Vagina (tissue), 2 donors: ENCODE results near the gene N4BP3. TPM values are rescaled to one million over a fixed set of nuclear protein-coding genes. Genes with fewer than 3 reads are reported as not detected.

Experiments
- DNase-seq, 2 donors: peaks; one replicate each; pipeline ENCODE4 v3.0.0-alpha.2; 2017; ENCODE audit errors: extremely low spot score in 2 of 2
- H3K27ac ChIP-seq: fragments of 200-600 bp; sonication (generic); one replicate; pipeline ENCODE4 v1.5.1; 2019
- H3K27me3 ChIP-seq: fragments of 200-600 bp; sonication (generic); one replicate; pipeline ENCODE4 v1.5.1; 2019
- H3K36me3 ChIP-seq, 2 donors: fragments of 200-600 bp; sonication (generic); one replicate each; pipeline ENCODE4 v1.5.1; 2017 to 2019
- H3K4me1 ChIP-seq: fragments of 200-600 bp; sonication (generic); one replicate; pipeline ENCODE4 v1.5.1; 2019
- H3K4me3 ChIP-seq, 2 donors: fragments of 200-600 bp; sonication (generic); 1 replicate in 1 of 2; 2 replicates in 1 of 2; pipeline ENCODE4 v1.5.1; 2016 to 2019
- H3K9me3 ChIP-seq: fragments of 200-600 bp; sonication (generic); one replicate; pipeline ENCODE4 v1.5.1; 2019
- POLR2A ChIP-seq, 2 donors: fragments of 450-650 bp; IDR thresholded peaks; one replicate each; pipeline ENCODE4 v1.6.1; 2017; ENCODE audit warnings: antibody characterized with exemption in 2 of 2, mild to moderate bottlenecking in 2 of 2, moderate library complexity in 2 of 2
- POLR2AphosphoS5 ChIP-seq, 2 donors: sonication (generic); formaldehyde crosslinking; IDR thresholded peaks; one replicate each; pipeline ENCODE4 v1.9.0; 2017; ENCODE audit warnings: antibody characterized with exemption in 2 of 2, mild to moderate bottlenecking in 2 of 2, low read depth in 1 of 2; ENCODE audit not compliant: insufficient read depth in 1 of 2
- intact Hi-C: fragments of 100-400 bp; cut with DNase I; formaldehyde crosslinking; loops from one replicate; pipeline ENCODE4 v1.15.1; 2023
- total RNA-seq: library from RNA; depleted of rRNA; stranded (reverse); fragments of >200 nt; gene quantifications from one replicate; pipeline ENCODE4 v1.2.3, GENCODE V29; 2016
- TF ChIP-seq, protein P1 (sequence below), 3 experiments: fragments of 450-650 bp in 2 of 3; fragments of 200-600 bp in 1 of 3; sonication (generic) in 1 of 3; IDR thresholded peaks; one replicate each; pipeline ENCODE4 v1.5.1; 2017 to 2019; ENCODE audit warnings: antibody characterized with exemption in 3 of 3, mild to moderate bottlenecking in 2 of 3, moderate library complexity in 2 of 3

Gene N4BP3
- total RNA-seq, 1 donor from 2014 or later, result 4.9 TPM

DNA sequence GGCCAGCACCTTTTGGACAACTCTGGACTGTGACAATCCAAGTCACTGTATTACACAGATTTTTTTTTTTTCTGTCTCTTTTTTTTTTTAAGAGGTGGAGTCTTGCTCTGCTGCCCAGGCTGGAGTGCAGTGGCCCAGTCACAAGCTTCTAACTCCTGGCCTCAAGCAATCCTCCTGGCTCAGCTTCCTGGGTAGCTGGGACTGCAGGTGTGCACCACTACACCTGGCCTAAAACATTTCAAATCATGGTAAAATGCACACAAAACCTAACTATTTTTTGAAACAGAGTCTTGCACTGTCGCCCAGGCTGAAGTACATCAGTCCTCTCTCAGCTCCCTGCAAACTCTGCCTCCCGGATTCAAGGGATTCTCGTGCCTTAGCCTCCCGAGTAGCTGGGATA is 7.2 kb upstream of the N4BP3 start:
- Histone ChIP-seq H3K27me3 (no peaks in the 10 kb centered on the region), H3K36me3 (no peaks in the 10 kb centered on the region), H3K4me1 (peaks cover 6% of the 10 kb centered on the region), H3K27ac (no peak overlapping the region), H3K9me3 (no peaks in the 10 kb centered on the region), H3K4me3 (no peak overlapping the region)
- DNase-seq, result no peak
- intact Hi-C loops, result no loop called here
- TF ChIP-seq, protein P1, sequence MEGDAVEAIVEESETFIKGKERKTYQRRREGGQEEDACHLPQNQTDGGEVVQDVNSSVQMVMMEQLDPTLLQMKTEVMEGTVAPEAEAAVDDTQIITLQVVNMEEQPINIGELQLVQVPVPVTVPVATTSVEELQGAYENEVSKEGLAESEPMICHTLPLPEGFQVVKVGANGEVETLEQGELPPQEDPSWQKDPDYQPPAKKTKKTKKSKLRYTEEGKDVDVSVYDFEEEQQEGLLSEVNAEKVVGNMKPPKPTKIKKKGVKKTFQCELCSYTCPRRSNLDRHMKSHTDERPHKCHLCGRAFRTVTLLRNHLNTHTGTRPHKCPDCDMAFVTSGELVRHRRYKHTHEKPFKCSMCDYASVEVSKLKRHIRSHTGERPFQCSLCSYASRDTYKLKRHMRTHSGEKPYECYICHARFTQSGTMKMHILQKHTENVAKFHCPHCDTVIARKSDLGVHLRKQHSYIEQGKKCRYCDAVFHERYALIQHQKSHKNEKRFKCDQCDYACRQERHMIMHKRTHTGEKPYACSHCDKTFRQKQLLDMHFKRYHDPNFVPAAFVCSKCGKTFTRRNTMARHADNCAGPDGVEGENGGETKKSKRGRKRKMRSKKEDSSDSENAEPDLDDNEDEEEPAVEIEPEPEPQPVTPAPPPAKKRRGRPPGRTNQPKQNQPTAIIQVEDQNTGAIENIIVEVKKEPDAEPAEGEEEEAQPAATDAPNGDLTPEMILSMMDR (IDR thresholded peaks at IDR 0.05), result no peak
- no peak for TF ChIP-seq POLR2A (IDR thresholded peaks at IDR 0.05)
- no peak for TF ChIP-seq POLR2AphosphoS5 (IDR thresholded peaks at IDR 0.05; ENCODE audit: insufficient read depth in 1 of 2, low read depth in 1 of 2)

DNA sequence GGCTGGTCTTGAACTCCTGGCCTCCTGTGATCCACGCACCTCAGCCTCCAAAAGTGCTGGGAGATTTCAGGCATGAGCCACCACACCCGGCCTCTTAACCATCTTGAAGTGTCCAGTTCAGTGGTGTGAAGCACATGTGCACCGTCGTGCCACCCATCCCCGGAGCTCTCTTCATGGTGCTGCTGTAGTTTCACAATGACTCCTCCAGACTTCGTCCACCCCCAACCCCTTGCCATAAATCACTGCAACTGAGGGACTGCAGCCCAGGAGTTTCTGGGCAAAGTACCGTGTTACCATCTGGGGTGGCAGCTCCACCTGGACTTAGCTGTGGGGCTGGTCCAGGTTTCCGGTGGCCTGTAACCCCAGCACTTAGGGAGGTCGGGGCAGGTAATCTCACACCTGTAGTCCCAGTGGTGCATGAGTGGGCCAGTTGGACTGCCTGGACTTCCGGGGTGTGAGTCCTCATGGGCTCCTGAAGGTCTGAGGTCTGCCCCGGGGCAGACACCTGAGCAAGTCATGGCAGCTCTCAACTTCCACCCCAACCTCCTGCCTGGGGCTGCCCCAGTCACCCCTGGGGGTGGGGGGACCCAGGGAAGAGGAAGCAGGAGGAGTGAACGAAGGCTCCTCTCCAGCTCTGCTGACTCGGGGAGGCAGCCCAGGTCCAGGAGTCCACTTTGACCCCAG is 6.6 kb upstream of the N4BP3 start:
- no peak overlapping the region for H3K27ac ChIP-seq
- no peak for DNase-seq
- intact Hi-C loops, result no loop called here

DNA sequence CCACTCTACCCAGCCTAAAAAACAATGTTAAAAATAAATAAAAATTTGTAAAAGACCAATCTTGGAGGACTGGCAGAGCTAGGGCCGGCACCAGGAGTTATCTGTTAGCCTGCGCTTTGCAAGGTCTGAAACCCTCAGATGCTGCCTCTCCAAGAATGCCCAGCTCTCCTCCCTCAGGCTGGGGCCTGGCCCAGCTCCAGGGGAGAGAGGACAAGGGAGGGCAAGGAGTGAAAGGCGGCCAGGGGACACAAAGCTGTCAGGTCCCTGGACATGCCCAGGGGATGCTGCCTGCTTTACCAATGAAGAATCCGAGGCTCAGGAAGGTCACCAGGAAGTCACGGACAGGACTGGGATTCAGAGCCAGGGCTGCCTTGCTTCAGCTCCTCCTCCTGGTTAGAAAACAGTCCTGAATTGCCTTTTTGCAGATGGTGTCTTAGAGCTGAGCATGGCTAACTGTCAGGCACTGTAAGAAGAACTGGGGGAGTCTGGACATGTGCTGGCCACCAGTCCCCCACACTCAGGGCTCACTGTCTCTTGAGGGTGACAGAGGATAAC is 5.5 kb upstream of the N4BP3 start:
- no peaks in the 10 kb centered on the region for H3K27me3 ChIP-seq
- no peak for DNase-seq
- intact Hi-C loops, result no loop called here
- H3K4me3 ChIP-seq, result no peak overlapping the region
- H3K4me1 ChIP-seq, result peaks cover 6% of the 10 kb centered on the region
- no peaks in the 10 kb centered on the region for H3K9me3 ChIP-seq
- H3K27ac ChIP-seq, result no peak overlapping the region
- TF ChIP-seq, protein P1 (IDR thresholded peaks at IDR 0.05), result no peak
- TF ChIP-seq POLR2AphosphoS5 (IDR thresholded peaks at IDR 0.05; ENCODE audit: insufficient read depth in 1 of 2, low read depth in 1 of 2), result no peak
- no peak for TF ChIP-seq POLR2A (IDR thresholded peaks at IDR 0.05)
- H3K36me3 ChIP-seq, result no peaks in the 10 kb centered on the region

More for the DNA sequence above, 6.6 kb upstream of the N4BP3 start:
- Histone ChIP-seq H3K4me3 (no peak overlapping the region), H3K36me3 (no peaks in the 10 kb centered on the region), H3K4me1 (peaks cover 6% of the 10 kb centered on the region), H3K9me3 (no peaks in the 10 kb centered on the region), H3K27me3 (no peaks in the 10 kb centered on the region)
- TF ChIP-seq, protein P1 (IDR thresholded peaks at IDR 0.05), result no peak
- no peak for TF ChIP-seq POLR2AphosphoS5 (IDR thresholded peaks at IDR 0.05; ENCODE audit: insufficient read depth in 1 of 2, low read depth in 1 of 2)
- TF ChIP-seq POLR2A (IDR thresholded peaks at IDR 0.05), result no peak

DNA sequence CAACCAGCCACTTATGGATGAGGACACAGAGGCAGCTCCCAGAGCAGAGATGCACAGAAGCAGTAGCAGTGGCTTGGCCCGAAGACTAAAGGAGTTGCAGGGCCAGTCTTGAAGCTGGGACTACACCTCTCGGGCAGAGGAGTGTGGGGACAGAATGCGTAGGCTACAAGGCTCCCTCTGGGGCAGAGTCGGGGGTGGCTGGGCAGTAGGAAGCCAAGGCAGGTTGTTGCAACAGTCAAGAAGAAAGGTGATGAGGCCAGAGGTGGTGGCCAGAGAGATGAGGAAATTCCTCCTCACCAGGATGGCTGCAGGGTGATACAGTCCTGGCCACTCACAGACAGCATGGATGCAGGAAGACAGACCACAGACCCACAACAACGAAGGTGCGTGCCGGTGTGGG is 4.9 kb upstream of the N4BP3 start:
- intact Hi-C loops, result no loop called here
- Histone ChIP-seq H3K27me3 (no peaks in the 10 kb centered on the region), H3K9me3 (no peaks in the 10 kb centered on the region), H3K36me3 (no peaks in the 10 kb centered on the region), H3K4me3 (no peak overlapping the region), H3K27ac (no peak overlapping the region), H3K4me1 (peaks cover 10% of the 10 kb centered on the region)
- TF ChIP-seq, protein P1 (IDR thresholded peaks at IDR 0.05), result no peak
- TF ChIP-seq POLR2A (IDR thresholded peaks at IDR 0.05), result no peak
- no peak for TF ChIP-seq POLR2AphosphoS5 (IDR thresholded peaks at IDR 0.05; ENCODE audit: insufficient read depth in 1 of 2, low read depth in 1 of 2)
- no peak for DNase-seq

DNA sequence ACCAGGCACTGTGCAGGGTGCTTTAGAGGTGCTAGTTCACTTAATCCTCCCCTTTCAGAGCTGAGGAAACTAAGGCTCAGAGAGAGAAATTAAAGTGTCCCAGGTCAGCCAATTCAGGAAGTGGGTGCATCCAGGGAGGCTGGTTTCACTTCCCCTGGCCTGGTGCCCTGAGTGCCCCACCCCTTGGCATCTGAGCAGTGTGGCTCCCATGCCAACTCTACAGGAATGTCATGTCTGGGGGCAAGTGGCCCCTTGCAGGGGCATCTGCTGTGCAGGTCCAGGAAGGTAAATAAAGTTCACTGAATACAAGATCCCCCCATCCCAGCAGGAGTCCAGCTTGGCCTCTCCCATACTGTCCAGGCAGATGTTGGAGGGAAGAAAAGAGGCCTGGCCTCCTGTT is 4.4 kb upstream of the N4BP3 start:
- no peak for DNase-seq
- Histone ChIP-seq H3K9me3 (no peaks in the 10 kb centered on the region), H3K4me1 (peaks cover 13% of the 10 kb centered on the region), H3K4me3 (no peak overlapping the region), H3K36me3 (no peaks in the 10 kb centered on the region), H3K27me3 (no peaks in the 10 kb centered on the region), H3K27ac (no peak overlapping the region)
- intact Hi-C loops, result no loop called here
- TF ChIP-seq POLR2A (IDR thresholded peaks at IDR 0.05) (no peak), POLR2AphosphoS5 (IDR thresholded peaks at IDR 0.05; ENCODE audit: insufficient read depth in 1 of 2, low read depth in 1 of 2) (no peak)
- TF ChIP-seq, protein P1 (IDR thresholded peaks at IDR 0.05), result no peak
